NCI-H1105 (cell line): Measurements from ENCODE around the gene SLC35E2B.
"Not testable (repeated sequence)": the region's sequence is repeated elsewhere in the genome, so short reads cannot be mapped to it uniquely, and the experiment has no call there.

Experiments used
- DNase-seq: peaks from one replicate; lab custom pipeline; 2025; lab: John Stamatoyannopoulos, UW

Gene SLC35E2B

GRCh38 chr1:1674806-1675205 is 17.8 kb downstream of the SLC35E2B start:
- DNase-seq: not testable (repeated sequence)

GRCh38 chr1:1672181-1672965 is 20.2 kb downstream of the SLC35E2B start:
- DNase-seq: no peak

- DNase-seq: no peak
Observed at GRCh38 chr1:1671365-1672119, 21.1 kb downstream of the SLC35E2B start.

- DNase-seq: no peak
Observed at GRCh38 chr1:1670866-1671265, 21.7 kb downstream of the SLC35E2B start.

GRCh38 chr1:1669468-1670440 is 22.8 kb downstream of the SLC35E2B start:
- no peak for DNase-seq

- no peak for DNase-seq
Observed at GRCh38 chr1:1666526-1666925, 26.1 kb downstream of the SLC35E2B start.

GRCh38 chr1:1665815-1666251 is 26.8 kb downstream of the SLC35E2B start:
- no peak for DNase-seq

GRCh38 chr1:1664941-1665814 is 27.4 kb downstream of the SLC35E2B start:
- no peak for DNase-seq

- not testable (repeated sequence) for DNase-seq
Observed at GRCh38 chr1:1664318-1664717, 28.3 kb downstream of the SLC35E2B start.

- not testable (repeated sequence) for DNase-seq
Observed at GRCh38 chr1:1662830-1663560, 29.6 kb downstream of the SLC35E2B start.

GRCh38 chr1:1662392-1662791 is 30.2 kb downstream of the SLC35E2B start:
- DNase-seq: not testable (repeated sequence)

- peak; percentile 84 for DNase-seq
Observed at GRCh38 chr1:1658583-1659549, 33.7 kb downstream of the SLC35E2B start, which contains the start of gene CDK11B. Gene CDK11B, minus strand, starts transcription at chr1:1659004. Its CDS starts 1,519 bp downstream, at chr1:1657485.

GRCh38 chr1:1648265-1648664 is 44.3 kb downstream of the SLC35E2B start:
- not testable (repeated sequence) for DNase-seq

GRCh38 chr1:1647567-1648241 is 44.9 kb downstream of the SLC35E2B start:
- DNase-seq: not testable (repeated sequence)

GRCh38 chr1:1646326-1646725 is 46.3 kb downstream of the SLC35E2B start:
- not testable (repeated sequence) for DNase-seq

GRCh38 chr1:1640711-1641461 is 51.7 kb downstream of the SLC35E2B start:
- not testable (repeated sequence) for DNase-seq

- not testable (repeated sequence) for DNase-seq
Observed at GRCh38 chr1:1640081-1640480, 52.5 kb downstream of the SLC35E2B start.
